Measurements from ENCODE around the gene ZNF678. TPM values are rescaled to one million over a fixed set of nuclear protein-coding genes. Genes with fewer than 3 reads are reported as not detected.
"Not testable (repeated sequence)": the region's sequence is repeated elsewhere in the genome, so short reads cannot be mapped to it uniquely, and the experiment has no call there.

Gene ZNF678
- total and polyA plus RNA-seq, 2 donors from 2014 or later, result 1.3 to 10.0 TPM

DNA sequence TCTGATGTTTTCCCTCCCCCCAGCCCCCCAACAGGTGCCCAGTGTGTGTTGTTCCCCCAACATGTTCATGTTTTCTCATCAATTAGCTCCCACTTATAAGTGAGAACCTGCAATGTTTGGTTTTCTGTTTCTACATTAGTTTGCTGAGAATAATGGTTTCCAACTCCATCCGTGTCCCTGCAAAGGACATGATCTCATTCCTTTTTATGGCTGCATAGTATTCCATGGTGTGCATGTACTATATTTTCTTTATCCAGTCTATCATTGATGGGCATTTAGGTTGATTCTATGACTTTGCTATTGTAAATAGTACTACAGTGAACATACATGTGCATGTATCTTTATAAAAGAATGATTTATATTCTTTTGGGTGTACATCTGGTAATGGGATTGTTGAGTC lies 24.6 kb downstream of the ZNF678 start:
- Histone ChIP-seq H3K27me3 (ENCODE audit: control insufficient read depth, insufficient read depth, low read length) (no peaks in the 10 kb centered on the region), H3K9me3 (ENCODE audit: control insufficient read depth in 2 of 3, insufficient read depth in 1 of 3, low read length in 3 of 3) (peaks cover 0 to 3% (median 0%) of the 10 kb centered on the region in 3 donors), H3K9ac (ENCODE audit: low read length in 3 of 3) (no peak overlapping the region), H3K36me3 (ENCODE audit: control insufficient read depth in 2 of 3, insufficient read depth in 3 of 3, low read length in 3 of 3) (no peaks in the 10 kb centered on the region), H3K27ac (ENCODE audit: low read depth in 2 of 2, low read length in 2 of 2) (no peak overlapping the region), H3K4me1 (ENCODE audit: control insufficient read depth in 2 of 3, insufficient read depth in 2 of 3, low read depth in 1 of 3, low read length in 3 of 3) (no peaks in the 10 kb centered on the region), H3K4me3 (ENCODE audit: low read length in 3 of 3) (no peak overlapping the region)
- no peak for TF ChIP-seq CTCF (IDR thresholded peaks at IDR 0.05; ENCODE audit: borderline replicate concordance, extremely low read depth, insufficient read depth)
- DNase-seq (no peak), FAIRE-seq (no peak)
- intact Hi-C loops (cut with DNase I), result no loop called here

GRCh38 chr1:227588769-227589168 lies 25.4 kb downstream of the ZNF678 start:
- H3K9ac ChIP-seq (ENCODE audit: low read length in 3 of 3); H3K27ac ChIP-seq (ENCODE audit: low read depth in 2 of 2, low read length in 2 of 2); H3K36me3 ChIP-seq (ENCODE audit: control insufficient read depth in 2 of 3, insufficient read depth in 3 of 3, low read length in 3 of 3); H3K9me3 ChIP-seq (ENCODE audit: control insufficient read depth in 2 of 3, insufficient read depth in 1 of 3, low read length in 3 of 3); H3K4me3 ChIP-seq (ENCODE audit: low read length in 3 of 3); H3K27me3 ChIP-seq (ENCODE audit: control insufficient read depth, insufficient read depth, low read length); intact Hi-C loops (cut with DNase I); H3K4me1 ChIP-seq (ENCODE audit: control insufficient read depth in 2 of 3, insufficient read depth in 2 of 3, low read depth in 1 of 3, low read length in 3 of 3); DNase-seq; FAIRE-seq: not testable (repeated sequence)

DNA sequence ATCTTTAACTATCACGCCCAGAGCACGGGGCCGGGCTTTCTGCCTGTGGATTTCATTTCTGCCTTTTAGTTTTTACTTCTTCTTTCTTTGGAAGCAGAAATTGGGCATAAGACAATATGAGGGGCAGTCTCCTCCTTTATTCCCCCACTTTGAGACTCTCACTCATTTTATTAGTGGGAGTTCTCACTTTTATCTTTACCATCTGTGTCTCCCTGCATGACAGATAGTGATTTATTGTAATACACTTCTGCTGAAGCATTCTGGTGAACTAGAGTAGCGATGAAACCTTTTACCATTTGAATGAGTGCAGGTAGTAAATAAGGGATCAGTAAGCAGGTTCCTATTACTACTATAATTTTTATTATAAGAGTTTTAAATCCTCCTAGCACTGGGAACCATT lies 26.4 kb downstream of the ZNF678 start:
- H3K9ac ChIP-seq (ENCODE audit: low read length in 3 of 3); intact Hi-C loops (cut with DNase I); H3K36me3 ChIP-seq (ENCODE audit: control insufficient read depth in 2 of 3, insufficient read depth in 3 of 3, low read length in 3 of 3); DNase-seq; H3K4me3 ChIP-seq (ENCODE audit: low read length in 3 of 3); H3K27me3 ChIP-seq (ENCODE audit: control insufficient read depth, insufficient read depth, low read length); H3K4me1 ChIP-seq (ENCODE audit: control insufficient read depth in 2 of 3, insufficient read depth in 2 of 3, low read depth in 1 of 3, low read length in 3 of 3); FAIRE-seq; H3K27ac ChIP-seq (ENCODE audit: low read depth in 2 of 2, low read length in 2 of 2); H3K9me3 ChIP-seq (ENCODE audit: control insufficient read depth in 2 of 3, insufficient read depth in 1 of 3, low read length in 3 of 3): not testable (repeated sequence)

DNA sequence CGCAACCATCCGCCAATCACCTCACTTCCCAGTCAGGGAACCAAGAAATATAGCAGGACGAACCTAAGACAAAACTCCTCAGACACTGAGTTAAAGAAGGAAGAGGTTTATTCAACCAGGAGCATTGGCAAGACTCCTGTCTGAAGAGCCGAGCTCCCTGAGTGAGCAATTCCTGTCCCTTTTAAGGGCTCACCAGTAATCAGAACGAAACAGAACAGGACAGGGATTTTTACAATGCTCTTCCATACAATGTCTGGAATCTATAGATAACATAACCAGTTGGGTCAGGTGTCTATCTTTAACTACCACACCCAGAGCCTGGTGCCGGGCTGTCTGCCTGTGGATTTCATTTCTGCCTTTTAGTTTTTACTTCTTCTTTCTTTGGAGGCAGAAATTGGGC lies 32.9 kb downstream of the ZNF678 start:
- H3K4me1 ChIP-seq (ENCODE audit: control insufficient read depth in 2 of 3, insufficient read depth in 2 of 3, low read depth in 1 of 3, low read length in 3 of 3); H3K4me3 ChIP-seq (ENCODE audit: low read length in 3 of 3); H3K27ac ChIP-seq (ENCODE audit: low read depth in 2 of 2, low read length in 2 of 2); H3K9ac ChIP-seq (ENCODE audit: low read length in 3 of 3); DNase-seq; H3K36me3 ChIP-seq (ENCODE audit: control insufficient read depth in 2 of 3, insufficient read depth in 3 of 3, low read length in 3 of 3); FAIRE-seq; intact Hi-C loops (cut with DNase I); H3K9me3 ChIP-seq (ENCODE audit: control insufficient read depth in 2 of 3, insufficient read depth in 1 of 3, low read length in 3 of 3); H3K27me3 ChIP-seq (ENCODE audit: control insufficient read depth, insufficient read depth, low read length): not testable (repeated sequence)

DNA sequence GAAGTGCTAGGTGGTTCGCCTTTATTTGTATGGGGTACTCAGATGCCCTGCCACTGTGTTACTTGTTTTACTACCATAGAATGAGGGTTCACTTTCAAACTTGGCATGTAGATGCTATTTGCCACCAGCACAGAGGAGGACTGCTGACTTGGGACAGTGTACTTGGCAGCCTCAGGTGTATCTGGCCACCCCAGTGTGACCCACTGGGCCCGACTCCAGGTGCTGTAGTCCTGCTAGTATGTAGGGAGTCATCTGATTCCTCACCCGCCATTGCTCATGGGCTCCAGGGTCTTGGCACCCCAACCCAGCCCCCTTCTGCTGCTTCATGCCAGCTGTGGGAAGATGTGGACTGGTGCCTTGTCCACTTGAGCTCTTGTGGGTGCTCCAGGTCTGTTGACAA lies 40.0 kb downstream of the ZNF678 start:
- FAIRE-seq (no peak), DNase-seq (no peak)
- Histone ChIP-seq H3K36me3 (ENCODE audit: control insufficient read depth in 2 of 3, insufficient read depth in 3 of 3, low read length in 3 of 3) (no peaks in the 10 kb centered on the region), H3K27me3 (ENCODE audit: control insufficient read depth, insufficient read depth, low read length) (no peaks in the 10 kb centered on the region), H3K9me3 (ENCODE audit: control insufficient read depth in 2 of 3, insufficient read depth in 1 of 3, low read length in 3 of 3) (no peaks in the 10 kb centered on the region), H3K4me3 (ENCODE audit: low read length in 3 of 3) (no peak overlapping the region), H3K4me1 (ENCODE audit: control insufficient read depth in 2 of 3, insufficient read depth in 2 of 3, low read depth in 1 of 3, low read length in 3 of 3) (no peaks in the 10 kb centered on the region), H3K9ac (ENCODE audit: low read length in 3 of 3) (no peak overlapping the region), H3K27ac (ENCODE audit: low read depth in 2 of 2, low read length in 2 of 2) (no peak overlapping the region)
- intact Hi-C loops (cut with DNase I), result no loop called here
- TF ChIP-seq CTCF (IDR thresholded peaks at IDR 0.05; ENCODE audit: borderline replicate concordance, extremely low read depth, insufficient read depth), result no peak
